IPS-15b (cell line): ENCODE measurements around the gene CGNL1.

Experiments
- H3K27me3 ChIP-seq: one replicate; pipeline ENCODE4 v1.6.1; 2013; ENCODE audit warnings: low read length; ENCODE audit not compliant: control insufficient read depth, insufficient read depth
- H3K36me3 ChIP-seq: one replicate; pipeline ENCODE4 v1.6.1; 2013; ENCODE audit warnings: low read length; ENCODE audit not compliant: control insufficient read depth, insufficient read depth
- H3K4me1 ChIP-seq: one replicate; pipeline ENCODE4 v1.6.1; 2013; ENCODE audit warnings: mild to moderate bottlenecking, low read length; ENCODE audit not compliant: control insufficient read depth, insufficient read depth
- H3K4me3 ChIP-seq: one replicate; pipeline ENCODE4 v1.5.1; 2013; ENCODE audit warnings: low read depth, low read length
- H3K9ac ChIP-seq: one replicate; pipeline ENCODE4 v1.6.1; 2013; ENCODE audit warnings: low read depth, mild to moderate bottlenecking, low read length
- H3K9me3 ChIP-seq: one replicate; pipeline ENCODE4 v1.6.1; 2013; ENCODE audit warnings: mild to moderate bottlenecking, low read length; ENCODE audit not compliant: control insufficient read depth, insufficient read depth

The CGNL1 gene

GRCh38 chr15:57389991-57390390 is 13.7 kb downstream of the CGNL1 start:
- Histone ChIP-seq H3K36me3 (no peaks in the 10 kb centered on the region), H3K9me3 (no peaks in the 10 kb centered on the region), H3K4me1 (peaks cover 39% of the 10 kb centered on the region), H3K27me3 (no peaks in the 10 kb centered on the region), H3K9ac (no peak overlapping the region), H3K4me3 (no peak overlapping the region)

GRCh38 chr15:57390583-57390982 is 14.3 kb downstream of the CGNL1 start:
- Histone ChIP-seq H3K27me3 (no peaks in the 10 kb centered on the region), H3K4me3 (no peak overlapping the region), H3K9me3 (no peaks in the 10 kb centered on the region), H3K4me1 (peaks cover 33% of the 10 kb centered on the region), H3K36me3 (no peaks in the 10 kb centered on the region), H3K9ac (no peak overlapping the region)

DNA sequence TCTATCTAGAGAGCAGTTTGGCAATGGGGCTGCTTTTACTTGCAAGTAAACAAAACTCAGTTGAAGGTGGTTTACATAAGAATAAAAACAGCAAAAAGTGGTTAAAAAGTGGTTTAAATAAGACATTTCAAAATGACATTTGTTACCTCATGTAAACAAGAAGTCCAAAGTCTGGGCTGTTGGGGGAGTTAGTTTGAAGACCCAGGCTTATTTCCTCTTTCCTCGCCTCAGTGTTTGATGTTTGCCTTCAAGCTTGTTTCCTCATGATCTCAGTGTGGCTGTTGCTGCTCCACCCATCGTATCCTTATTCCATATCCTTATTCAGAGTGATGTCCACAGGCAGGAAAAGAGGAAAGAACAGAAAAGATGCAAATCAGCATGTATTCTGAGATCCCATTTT is 15.2 kb downstream of the CGNL1 start:
- no peaks in the 10 kb centered on the region for H3K27me3 ChIP-seq

DNA sequence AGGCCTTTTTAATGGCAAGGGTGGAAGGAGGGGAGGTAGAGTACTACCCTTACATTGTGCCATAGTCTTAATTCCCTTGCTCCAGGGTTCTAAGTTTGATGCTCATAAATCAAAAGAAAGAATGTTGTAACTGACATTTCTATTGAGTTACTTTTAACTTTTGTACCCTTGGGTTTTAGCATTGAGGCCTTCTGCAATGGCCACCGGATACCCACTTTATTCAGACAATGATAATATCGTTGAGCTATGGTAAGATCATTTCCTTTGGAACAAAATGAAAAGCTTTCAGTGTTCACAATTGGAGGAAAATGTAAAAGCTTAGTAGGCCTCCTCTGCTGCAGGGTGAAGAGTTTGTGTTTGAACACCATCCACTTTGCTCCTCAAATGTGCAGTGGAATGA is 16.8 kb downstream of the CGNL1 start:
- Histone ChIP-seq H3K27me3 (no peaks in the 10 kb centered on the region), H3K9me3 (no peaks in the 10 kb centered on the region), H3K4me3 (no peak overlapping the region), H3K4me1 (peaks cover 15% of the 10 kb centered on the region), H3K9ac (no peak overlapping the region), H3K36me3 (no peaks in the 10 kb centered on the region)

More for the DNA sequence above, 15.2 kb downstream of the CGNL1 start:
- Histone ChIP-seq H3K4me3 (no peak overlapping the region), H3K36me3 (no peaks in the 10 kb centered on the region), H3K9ac (no peak overlapping the region), H3K4me1 (peaks cover 27% of the 10 kb centered on the region), H3K9me3 (no peaks in the 10 kb centered on the region)

DNA sequence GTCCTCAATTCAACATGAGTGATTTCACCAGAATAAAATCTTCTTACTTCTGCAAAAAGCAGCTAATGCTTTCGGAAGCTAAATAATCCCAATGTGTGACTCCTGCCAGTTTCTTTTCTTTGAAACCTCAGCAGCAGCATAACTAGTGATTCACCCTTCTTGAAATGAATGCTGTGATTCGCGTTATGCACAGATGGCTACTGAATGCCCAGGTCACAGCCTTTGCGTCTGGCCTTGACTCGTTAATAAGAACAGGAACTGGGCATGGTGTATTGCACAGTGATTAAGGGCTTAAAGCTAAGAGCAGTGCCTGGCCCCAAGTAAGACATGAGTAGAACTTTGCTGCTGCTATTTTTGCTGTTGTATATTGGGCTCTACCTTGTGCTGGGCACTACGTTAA is 19.0 kb downstream of the CGNL1 start:
- Histone ChIP-seq H3K27me3 (no peaks in the 10 kb centered on the region), H3K4me3 (no peak overlapping the region), H3K36me3 (no peaks in the 10 kb centered on the region), H3K4me1 (peaks cover 5% of the 10 kb centered on the region), H3K9ac (no peak overlapping the region), H3K9me3 (no peaks in the 10 kb centered on the region)

DNA sequence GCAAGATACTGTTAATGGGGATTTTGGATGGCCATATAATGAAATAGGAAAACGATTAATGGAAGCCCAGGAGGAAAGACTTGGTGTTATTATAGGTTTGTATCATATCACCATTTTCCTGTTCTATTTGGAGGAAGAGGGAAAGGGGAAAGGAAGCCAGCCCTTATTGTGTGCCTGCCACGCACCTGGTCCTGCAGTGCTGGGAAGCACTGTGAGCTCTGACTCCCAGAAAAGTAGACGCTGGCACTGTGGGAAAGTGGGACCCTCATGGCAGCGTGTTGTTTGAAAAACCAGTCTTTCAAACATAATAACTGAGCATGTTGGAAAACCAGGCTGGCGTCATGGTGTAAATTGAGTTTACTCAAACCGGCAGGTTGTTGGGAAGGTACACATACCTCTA is 22.0 kb downstream of the CGNL1 start:
- H3K9ac ChIP-seq = no peak overlapping the region
- H3K4me3 ChIP-seq = no peak overlapping the region
- H3K4me1 ChIP-seq = peaks cover 13% of the 10 kb centered on the region
- no peaks in the 10 kb centered on the region for H3K9me3 ChIP-seq
- no peaks in the 10 kb centered on the region for H3K36me3 ChIP-seq
- H3K27me3 ChIP-seq = no peaks in the 10 kb centered on the region

DNA sequence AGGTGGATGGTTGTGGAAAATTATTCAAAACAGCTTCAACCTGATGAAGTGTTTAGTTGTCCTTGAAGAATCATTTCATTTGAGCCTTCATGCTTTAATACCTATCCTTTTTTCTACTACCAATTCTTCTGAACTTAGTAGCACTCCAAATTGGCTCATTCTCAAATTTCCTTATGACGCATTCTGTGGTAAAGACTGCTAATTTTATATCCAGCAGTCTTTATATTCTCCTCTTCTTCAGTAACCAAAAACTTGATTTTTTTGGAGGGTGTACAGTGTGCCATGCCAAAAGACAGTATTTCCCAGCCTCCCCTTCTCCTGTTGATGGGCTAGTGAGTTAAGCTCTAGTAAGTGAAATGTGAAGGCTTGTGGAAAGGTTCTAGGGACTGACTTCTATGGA is 25.2 kb downstream of the CGNL1 start:
- no peaks in the 10 kb centered on the region for H3K27me3 ChIP-seq
- H3K9ac ChIP-seq = no peak overlapping the region
- peaks cover 23% of the 10 kb centered on the region for H3K4me1 ChIP-seq
- H3K9me3 ChIP-seq = no peaks in the 10 kb centered on the region
- no peaks in the 10 kb centered on the region for H3K36me3 ChIP-seq
- H3K4me3 ChIP-seq = no peak overlapping the region

DNA sequence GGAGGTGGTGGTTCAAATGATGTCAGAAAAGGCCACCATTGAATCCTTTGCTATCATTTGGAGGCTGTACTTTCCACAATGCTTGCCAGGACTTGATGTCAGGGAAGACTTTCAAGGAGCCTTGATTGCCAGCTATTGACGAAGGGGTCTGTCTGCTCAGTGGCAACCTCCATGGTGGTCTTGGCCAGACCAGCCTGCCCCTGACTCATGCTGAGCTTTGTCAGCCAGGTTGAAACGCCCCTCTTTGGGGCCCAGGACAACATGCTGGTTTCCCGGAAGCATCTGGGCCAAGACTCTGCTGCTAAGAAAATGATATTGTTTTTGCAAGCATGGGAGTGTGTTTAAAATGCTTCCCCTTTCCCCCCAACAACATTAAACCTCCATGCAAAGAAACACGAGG is 26.7 kb downstream of the CGNL1 start:
- Histone ChIP-seq H3K4me3 (no peak overlapping the region), H3K9me3 (no peaks in the 10 kb centered on the region), H3K9ac (peak overlapping the region; percentile 4), H3K27me3 (no peaks in the 10 kb centered on the region), H3K4me1 (peaks cover 23% of the 10 kb centered on the region), H3K36me3 (no peaks in the 10 kb centered on the region)

- Histone ChIP-seq H3K9ac (peak overlapping the region; percentile 4), H3K9me3 (no peaks in the 10 kb centered on the region), H3K4me1 (peaks cover 23% of the 10 kb centered on the region), H3K36me3 (no peaks in the 10 kb centered on the region), H3K4me3 (no peak overlapping the region), H3K27me3 (no peaks in the 10 kb centered on the region)
Measured at GRCh38 chr15:57403566-57404325, 27.4 kb downstream of the CGNL1 start.

DNA sequence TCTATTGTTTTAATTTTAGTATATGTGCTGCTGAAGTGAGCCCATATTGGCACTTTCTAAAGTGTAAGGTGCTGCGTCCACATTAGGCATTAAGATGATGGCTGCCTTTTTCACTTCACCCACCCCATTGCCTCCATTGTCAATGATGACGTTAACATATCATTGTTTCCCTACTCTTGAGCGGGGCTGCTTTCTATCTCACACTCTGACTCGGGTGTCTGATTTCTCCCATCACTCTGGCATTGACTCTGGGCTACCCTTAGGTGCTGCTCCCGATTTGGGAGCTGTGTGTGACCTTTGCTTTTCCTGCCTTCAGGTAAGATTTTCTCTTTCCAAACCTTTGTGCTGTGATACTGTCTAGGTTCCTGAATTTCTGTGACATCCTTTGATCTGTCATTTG is 28.8 kb downstream of the CGNL1 start:
- no peaks in the 10 kb centered on the region for H3K9me3 ChIP-seq
- no peaks in the 10 kb centered on the region for H3K36me3 ChIP-seq
- no peak overlapping the region for H3K9ac ChIP-seq
- peaks cover 23% of the 10 kb centered on the region for H3K4me1 ChIP-seq
- no peak overlapping the region for H3K4me3 ChIP-seq
- H3K27me3 ChIP-seq = no peaks in the 10 kb centered on the region

DNA sequence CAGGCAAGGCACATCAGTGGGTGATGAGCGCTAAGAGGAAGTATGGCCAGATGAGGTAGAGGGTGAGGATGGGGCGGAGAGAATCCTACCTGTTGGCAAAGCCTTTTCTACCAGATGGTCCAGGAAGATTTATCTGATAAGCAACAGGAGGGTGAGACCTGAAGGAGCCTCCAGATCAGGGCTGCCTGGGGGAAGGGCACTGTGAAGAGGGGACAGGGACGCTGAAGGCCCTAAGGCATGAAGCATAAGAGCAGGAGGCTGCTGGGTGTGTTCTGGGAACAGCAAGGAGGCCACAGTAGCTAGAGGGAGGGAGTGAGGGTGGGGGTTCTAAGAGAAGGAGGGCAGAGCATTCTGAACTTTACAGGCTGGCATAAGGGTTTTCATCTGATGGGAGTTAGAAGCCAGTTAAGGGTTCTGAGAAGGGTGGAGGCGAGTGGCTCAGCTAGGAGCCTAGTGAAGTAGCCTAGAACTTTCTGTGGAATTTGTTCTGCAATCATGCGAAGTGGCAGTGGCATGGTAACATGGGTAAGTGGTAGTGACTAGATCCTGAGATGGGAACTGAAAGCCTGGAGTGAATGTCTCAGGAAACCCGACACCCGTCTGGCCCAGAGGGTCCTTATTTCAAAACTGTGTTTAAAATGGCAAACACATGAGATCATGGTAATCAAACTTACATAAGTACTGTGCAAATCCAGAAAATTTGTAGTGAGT is 29.9 kb downstream of the CGNL1 start:
- no peaks in the 10 kb centered on the region for H3K36me3 ChIP-seq
- no peak overlapping the region for H3K9ac ChIP-seq
- no peaks in the 10 kb centered on the region for H3K27me3 ChIP-seq
- no peaks in the 10 kb centered on the region for H3K9me3 ChIP-seq
- H3K4me3 ChIP-seq = no peak overlapping the region
- H3K4me1 ChIP-seq = peaks cover 23% of the 10 kb centered on the region

- H3K9ac ChIP-seq = no peak overlapping the region
- no peaks in the 10 kb centered on the region for H3K36me3 ChIP-seq
- H3K4me3 ChIP-seq = no peak overlapping the region
- no peaks in the 10 kb centered on the region for H3K27me3 ChIP-seq
- H3K4me1 ChIP-seq = peaks cover 5% of the 10 kb centered on the region
- no peaks in the 10 kb centered on the region for H3K9me3 ChIP-seq
Measured at GRCh38 chr15:57410373-57410772, 34.1 kb downstream of the CGNL1 start.
